IMR-90 (cell line): Measurements from ENCODE around the gene LBHD2. TPM values are rescaled to one million over a fixed set of nuclear protein-coding genes. Genes with fewer than 3 reads are reported as not detected.

Source experiments
- ATAC-seq: fragments of 200-7000 bp; cut with Tn5 transposase; 2 replicates; pipeline ENCODE4 v1.9.1; 2020; ENCODE audit warnings: low read depth, mild to moderate bottlenecking, moderate library complexity
- BruUV-seq: library from RNA; stranded (reverse); fragments of 400-500 nt; replicated peaks from 2 replicates; lab custom pipeline; 2021; lab: Mats Ljungman, UMichigan
- CTCF ChIA-PET: fragments of 300-600 bp; formaldehyde crosslinking; extraction: SDS; loops from one replicate; lab custom pipeline; 2021; ENCODE audit warnings: antibody characterized with exemption; lab: Yijun Ruan, JAX
- POLR2A ChIA-PET: fragments of 300-600 bp; sonication (Branson Sonifier 250); formaldehyde crosslinking; loops from one replicate; lab custom pipeline; 2022; ENCODE audit warnings: antibody characterized with exemption; ENCODE audit not compliant: unreplicated experiment; lab: Charles Lee
- DNase-seq: peaks from one replicate; pipeline ENCODE4 v3.0.0; 2013
- H2AFZ ChIP-seq: replicated peaks from 2 replicates; pipeline ENCODE3; 2013; ENCODE audit warnings: low read length, mild to moderate bottlenecking; ENCODE audit not compliant: poor library complexity
- H2AK5ac ChIP-seq: 2 replicates; pipeline ENCODE4 v1.6.1; 2013; ENCODE audit warnings: low read depth, low read length, inconsistent platforms
- H2AK9ac ChIP-seq: replicated peaks from 2 replicates; pipeline ENCODE3; 2013; ENCODE audit warnings: mild to moderate bottlenecking, low read depth, low read length, moderate library complexity; ENCODE audit not compliant: poor library complexity
- H2BK120ac ChIP-seq: 2 replicates; pipeline ENCODE4 v1.6.1; 2013; ENCODE audit warnings: low read depth, low read length, inconsistent platforms
- H2BK15ac ChIP-seq: 3 replicates; pipeline ENCODE4 v1.6.1; 2013; ENCODE audit warnings: low read depth, low read length, inconsistent platforms
- H2BK20ac ChIP-seq: 2 replicates; pipeline ENCODE4 v1.6.1; 2013; ENCODE audit warnings: low read depth, mild to moderate bottlenecking, inconsistent platforms, low read length, moderate library complexity
- H2BK5ac ChIP-seq: 2 replicates; pipeline ENCODE4 v1.6.1; 2013; ENCODE audit warnings: mild to moderate bottlenecking, low read depth, low read length, inconsistent platforms; ENCODE audit not compliant: poor library complexity, severe bottlenecking
- H3K14ac ChIP-seq: replicated peaks from 2 replicates; pipeline ENCODE4 v1.6.1; 2013; ENCODE audit warnings: low read depth, low read length, inconsistent platforms
- H3K18ac ChIP-seq: 2 replicates; pipeline ENCODE4 v1.6.1; 2013; ENCODE audit warnings: low read depth, low read length, control low read depth
- H3K23ac ChIP-seq: 2 replicates; pipeline ENCODE4 v1.6.1; 2013; ENCODE audit warnings: low read depth, low read length, inconsistent platforms
- H3K27ac ChIP-seq: 2 replicates; pipeline ENCODE4 v1.5.1; 2013; ENCODE audit warnings: mild to moderate bottlenecking, control low read depth, low read length; ENCODE audit not compliant: insufficient read depth
- H3K27me3 ChIP-seq: 2 replicates; pipeline ENCODE4 v1.6.1; 2013; ENCODE audit warnings: low read length; ENCODE audit not compliant: control insufficient read depth, insufficient read depth
- H3K36me3 ChIP-seq: 2 replicates; pipeline ENCODE4 v1.6.1; 2013; ENCODE audit warnings: low read length, mixed read lengths; ENCODE audit not compliant: control insufficient read depth, insufficient read depth
- H3K4ac ChIP-seq: 2 replicates; pipeline ENCODE4 v1.6.1; 2013; ENCODE audit warnings: low read depth, low read length, inconsistent platforms
- H3K4me1 ChIP-seq: 2 replicates; pipeline ENCODE4 v1.6.1; 2013; ENCODE audit warnings: low read length, mixed read lengths; ENCODE audit not compliant: control insufficient read depth, insufficient read depth
- H3K4me2 ChIP-seq: 2 replicates; pipeline ENCODE4 v1.6.1; 2013; ENCODE audit warnings: low read depth, mild to moderate bottlenecking, control low read depth, low read length, moderate library complexity
- H3K4me3 ChIP-seq: 2 replicates; pipeline ENCODE4 v1.5.1; 2013; ENCODE audit warnings: low read depth, mild to moderate bottlenecking, control low read depth, low read length, moderate library complexity; ENCODE audit not compliant: insufficient read depth
- H3K56ac ChIP-seq: 2 replicates; pipeline ENCODE4 v1.6.1; 2013; ENCODE audit warnings: low read length, inconsistent platforms; ENCODE audit not compliant: insufficient read depth; ENCODE audit errors: extremely low read depth
- H3K79me1 ChIP-seq, 2 experiments: 2 replicates each; pipeline ENCODE4 v1.6.1; 2013; ENCODE audit warnings: low read length in 2 of 2, inconsistent platforms in 1 of 2, low read depth in 1 of 2
- H3K9ac ChIP-seq: 2 replicates; pipeline ENCODE4 v1.6.1; 2013; ENCODE audit warnings: low read depth, low read length, control low read depth
- H3K9me1 ChIP-seq: 2 replicates; pipeline ENCODE4 v1.6.1; 2013; ENCODE audit warnings: low read length, inconsistent platforms; ENCODE audit not compliant: insufficient read depth
- H3K9me3 ChIP-seq: 2 replicates; pipeline ENCODE4 v1.6.1; 2013; ENCODE audit warnings: low read length; ENCODE audit not compliant: control insufficient read depth, insufficient read depth
- H4K20me1 ChIP-seq: 2 replicates; pipeline ENCODE4 v1.6.1; 2013; ENCODE audit warnings: low read length, inconsistent platforms; ENCODE audit not compliant: insufficient read depth
- H4K5ac ChIP-seq: 2 replicates; pipeline ENCODE4 v1.6.1; 2013; ENCODE audit warnings: mild to moderate bottlenecking, low read depth, low read length, control low read depth
- H4K8ac ChIP-seq, 2 experiments: 2 replicates each; pipeline ENCODE4 v1.6.1; 2013; ENCODE audit warnings: low read depth in 2 of 2, low read length in 2 of 2, control low read depth in 1 of 2, inconsistent platforms in 1 of 2
- H4K91ac ChIP-seq: 2 replicates; pipeline ENCODE4 v1.6.1; 2013; ENCODE audit warnings: low read depth, low read length, inconsistent platforms; ENCODE audit not compliant: insufficient read depth
- BHLHE40 ChIP-seq: fragments of 150-350 bp; IDR thresholded peaks from 2 replicates; pipeline ENCODE4 v1.6.1; 2016; ENCODE audit warnings: mild to moderate bottlenecking, low read depth, low read length
- CHD1 ChIP-seq: IDR thresholded peaks from 2 replicates; pipeline ENCODE4 v1.6.1; 2012; ENCODE audit warnings: low read depth, low read length, improper control_type of control experiment
- FOS ChIP-seq: fragments of 150-350 bp; IDR thresholded peaks from 2 replicates; pipeline ENCODE4 v1.6.1; 2016; ENCODE audit warnings: low read depth, low read length
- MAFK ChIP-seq: IDR thresholded peaks from 2 replicates; pipeline ENCODE4 v1.6.1; 2012; ENCODE audit warnings: low read depth, low read length, improper control_type of control experiment
- MXI1 ChIP-seq: IDR thresholded peaks from 2 replicates; pipeline ENCODE4 v1.6.1; 2012; ENCODE audit warnings: low read depth, mild to moderate bottlenecking, low read length, moderate library complexity, borderline replicate concordance
- NFE2L2 ChIP-seq: fragments of 150-350 bp; IDR thresholded peaks from 2 replicates; pipeline ENCODE4 v1.6.1; 2016; ENCODE audit warnings: low read depth, mild to moderate bottlenecking, low read length
- RAD21 ChIP-seq: IDR thresholded peaks from 2 replicates; pipeline ENCODE4 v1.6.1; 2012; ENCODE audit warnings: low read length, improper control_type of control experiment
- RCOR1 ChIP-seq: IDR thresholded peaks from 2 replicates; pipeline ENCODE4 v1.6.1; 2012; ENCODE audit warnings: mild to moderate bottlenecking, low read length, improper control_type of control experiment; ENCODE audit not compliant: insufficient replicate concordance
- RFX5 ChIP-seq: IDR thresholded peaks from 2 replicates; pipeline ENCODE4 v1.8.0; 2012; ENCODE audit warnings: low read depth, mild to moderate bottlenecking, low read length, moderate library complexity
- SMC3 ChIP-seq: fragments of 150-350 bp; IDR thresholded peaks from 2 replicates; pipeline ENCODE4 v1.6.1; 2016; ENCODE audit warnings: low read depth, mild to moderate bottlenecking, antibody characterized with exemption, low read length, moderate library complexity
- USF2 ChIP-seq: fragments of 150-350 bp; IDR thresholded peaks from 2 replicates; pipeline ENCODE4 v1.6.1; 2017; ENCODE audit warnings: mild to moderate bottlenecking, antibody characterized with exemption, low read length, low read depth
- WGBS, 2 experiments: methylation state at CpG; one replicate each; pipeline versions ENCODE4 v1.1.5 to v1.1.7; 2013; ENCODE audit warnings: missing lambda C conversion rate in 2 of 2; ENCODE audit not compliant: insufficient read length in 1 of 2; ENCODE audit errors: extremely low coverage in 2 of 2; 5-methylcytosine and 5-hydroxymethylcytosine counted together
- dilution Hi-C: fragments of 300-500 bp; cut with HindIII; formaldehyde crosslinking; loops from one replicate; pipeline ENCODE4 v1.14.3; 2018; ENCODE audit warnings: low sequenced_read_pairs; ENCODE audit not compliant: unreplicated experiment
- in situ Hi-C: fragments of 300-500 bp; cut with MboI; formaldehyde crosslinking; loops from 3 replicates; pipeline ENCODE4 v1.14.3; 2019; ENCODE audit warnings: low sequenced_read_pairs, inconsistent platforms, mixed read lengths
- intact Hi-C: fragments of 100-400 bp; cut with micrococcal nuclease; formaldehyde crosslinking; loops from 2 replicates; pipeline ENCODE4 v1.10.0; 2022
- polyA plus RNA-seq, 3 experiments: library from polyadenylated mRNA; depleted of rRNA; stranded (reverse); fragments of >200 nt; gene quantifications; 2 replicates each; pipeline ENCODE4 v1.2.3, GENCODE V29; 2012; ENCODE audit warnings: low replicate concordance in 1 of 3
- total RNA-seq: library from RNA; depleted of rRNA; stranded (reverse); fragments of >200 nt; gene quantifications from 2 replicates; pipeline ENCODE4 v1.2.3, GENCODE V29; 2012
- TF ChIP-seq, protein P1 (sequence below): conservative IDR thresholded peaks from 2 replicates; pipeline ENCODE4 v1.5.1; 2012; ENCODE audit warnings: mild to moderate bottlenecking, low read depth, low read length, improper control_type of control experiment
- TF ChIP-seq, protein P2 (sequence below): fragments of 150-350 bp; IDR thresholded peaks from 2 replicates; pipeline ENCODE4 v1.6.1; 2016; ENCODE audit warnings: low read depth, mild to moderate bottlenecking, low read length, moderate library complexity, borderline replicate concordance

The LBHD2 gene
- total and polyA plus RNA-seq, 2 of the 4 experiments (the other 2 are of a cell fraction), result not detected

DNA sequence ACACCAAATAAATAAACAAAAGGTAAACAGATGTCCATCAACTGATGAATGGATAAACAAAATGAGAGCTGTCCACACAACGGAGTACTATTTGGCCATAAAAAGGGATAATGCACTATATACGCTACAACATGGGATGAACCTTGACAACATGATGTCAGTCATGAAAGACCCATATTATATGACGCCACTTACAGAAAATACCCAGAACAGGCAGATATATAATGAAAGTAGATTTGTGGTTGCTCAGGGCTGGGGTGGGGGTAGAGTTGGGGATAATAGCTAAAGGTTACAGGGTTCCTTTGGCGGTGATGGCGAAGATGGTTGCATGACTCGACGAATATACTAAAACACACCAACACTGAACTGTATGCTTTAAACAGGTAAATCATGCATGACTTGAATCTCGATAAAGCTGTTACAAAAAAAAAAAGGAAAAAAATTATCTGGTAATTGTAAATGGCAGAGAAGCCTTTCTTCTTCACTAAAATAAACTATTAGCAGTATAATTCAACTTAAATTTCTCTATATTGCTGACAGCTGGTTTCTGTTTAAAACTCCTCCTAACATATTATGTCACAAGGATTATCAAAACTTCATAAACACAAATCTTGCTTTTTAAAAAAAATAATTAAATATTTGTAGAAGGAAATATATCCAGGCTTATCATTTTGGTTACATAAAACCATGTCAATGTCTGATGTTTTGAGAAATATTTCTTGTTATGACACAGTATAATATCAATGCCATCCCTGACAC, 40.6 kb upstream of the LBHD2 start:
- Histone ChIP-seq H2BK5ac (no peak overlapping the region), H3K18ac (no peak overlapping the region), H3K14ac (no peak overlapping the region), H3K27ac (no peak overlapping the region), H4K8ac (no peak overlapping the region), H2AK5ac (no peak overlapping the region), H3K4me3 (no peak overlapping the region), H3K9me3 (no peaks in the 10 kb centered on the region), H2BK15ac (no peak overlapping the region), H3K23ac (no peak overlapping the region), H4K5ac (no peak overlapping the region), H3K9ac (no peak overlapping the region), H3K9me1 (no peaks in the 10 kb centered on the region; the same call in 1 of the 2 replicates), H3K56ac (no peak overlapping the region), H3K27me3 (no peaks in the 10 kb centered on the region), H3K79me1 (peaks cover 11 to 60% of the 10 kb centered on the region in 2 experiments; a peak in 3 of 4 replicates), H3K4me2 (no peak overlapping the region; the same call in 1 of the 2 replicates), H2AFZ (no peak overlapping the region), H2BK120ac (no peak overlapping the region), H3K4ac (no peak overlapping the region), H2AK9ac (no peak overlapping the region), H3K36me3 (peaks cover 8% of the 10 kb centered on the region), H3K4me1 (no peaks in the 10 kb centered on the region), H4K91ac (no peak overlapping the region), H2BK20ac (no peak overlapping the region), H4K20me1 (peaks cover 83% of the 10 kb centered on the region)
- dilution Hi-C loops (no loop called here), intact Hi-C loops (no loop called here), in situ Hi-C loops (no loop called here)
- BruUV-seq, result no TSS peak
- ChIA-PET POLR2A (no interaction called here), CTCF (no interaction called here)
- TF ChIP-seq MXI1 (no peak), NFE2L2 (no peak), USF2 (no peak), BHLHE40 (no peak), MAFK (no peak), RAD21 (no peak), RFX5 (no peak), SMC3 (no peak), RCOR1 (no peak), FOS (no peak), CHD1 (no peak)
- TF ChIP-seq, protein P1, sequence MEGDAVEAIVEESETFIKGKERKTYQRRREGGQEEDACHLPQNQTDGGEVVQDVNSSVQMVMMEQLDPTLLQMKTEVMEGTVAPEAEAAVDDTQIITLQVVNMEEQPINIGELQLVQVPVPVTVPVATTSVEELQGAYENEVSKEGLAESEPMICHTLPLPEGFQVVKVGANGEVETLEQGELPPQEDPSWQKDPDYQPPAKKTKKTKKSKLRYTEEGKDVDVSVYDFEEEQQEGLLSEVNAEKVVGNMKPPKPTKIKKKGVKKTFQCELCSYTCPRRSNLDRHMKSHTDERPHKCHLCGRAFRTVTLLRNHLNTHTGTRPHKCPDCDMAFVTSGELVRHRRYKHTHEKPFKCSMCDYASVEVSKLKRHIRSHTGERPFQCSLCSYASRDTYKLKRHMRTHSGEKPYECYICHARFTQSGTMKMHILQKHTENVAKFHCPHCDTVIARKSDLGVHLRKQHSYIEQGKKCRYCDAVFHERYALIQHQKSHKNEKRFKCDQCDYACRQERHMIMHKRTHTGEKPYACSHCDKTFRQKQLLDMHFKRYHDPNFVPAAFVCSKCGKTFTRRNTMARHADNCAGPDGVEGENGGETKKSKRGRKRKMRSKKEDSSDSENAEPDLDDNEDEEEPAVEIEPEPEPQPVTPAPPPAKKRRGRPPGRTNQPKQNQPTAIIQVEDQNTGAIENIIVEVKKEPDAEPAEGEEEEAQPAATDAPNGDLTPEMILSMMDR, result no peak
- TF ChIP-seq, protein P2, sequence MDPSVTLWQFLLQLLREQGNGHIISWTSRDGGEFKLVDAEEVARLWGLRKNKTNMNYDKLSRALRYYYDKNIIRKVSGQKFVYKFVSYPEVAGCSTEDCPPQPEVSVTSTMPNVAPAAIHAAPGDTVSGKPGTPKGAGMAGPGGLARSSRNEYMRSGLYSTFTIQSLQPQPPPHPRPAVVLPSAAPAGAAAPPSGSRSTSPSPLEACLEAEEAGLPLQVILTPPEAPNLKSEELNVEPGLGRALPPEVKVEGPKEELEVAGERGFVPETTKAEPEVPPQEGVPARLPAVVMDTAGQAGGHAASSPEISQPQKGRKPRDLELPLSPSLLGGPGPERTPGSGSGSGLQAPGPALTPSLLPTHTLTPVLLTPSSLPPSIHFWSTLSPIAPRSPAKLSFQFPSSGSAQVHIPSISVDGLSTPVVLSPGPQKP, result no peak
- ATAC-seq (no peak), DNase-seq (no peak)
- no CpG with 5 or more reads among the region's 8 CpGs for WGBS, 2 experiments
